Upper lobe of left lung (tissue), 4 donors: ENCODE measurements around the gene CABLES1.

Source experiments
- POLR2A ChIP-seq, 4 donors: fragments of 450-650 bp; IDR thresholded peaks; one replicate each; pipeline ENCODE4 v1.5.1; 2016 to 2017; ENCODE audit warnings: antibody characterized with exemption in 4 of 4, mild to moderate bottlenecking in 2 of 4
- POLR2AphosphoS5 ChIP-seq, 2 donors: sonication (generic); formaldehyde crosslinking; IDR thresholded peaks; one replicate each; pipeline ENCODE4 v1.5.1; 2017; ENCODE audit warnings: antibody characterized with exemption in 2 of 2
- TF ChIP-seq, protein P1 (sequence below), 6 experiments: fragments of 450-650 bp in 4 of 6; fragments of 200-600 bp in 2 of 6; sonication (generic) in 2 of 6; IDR thresholded peaks; one replicate each; pipeline ENCODE4 v1.5.1; 2016 to 2019; ENCODE audit warnings: antibody characterized with exemption in 6 of 6

DNA sequence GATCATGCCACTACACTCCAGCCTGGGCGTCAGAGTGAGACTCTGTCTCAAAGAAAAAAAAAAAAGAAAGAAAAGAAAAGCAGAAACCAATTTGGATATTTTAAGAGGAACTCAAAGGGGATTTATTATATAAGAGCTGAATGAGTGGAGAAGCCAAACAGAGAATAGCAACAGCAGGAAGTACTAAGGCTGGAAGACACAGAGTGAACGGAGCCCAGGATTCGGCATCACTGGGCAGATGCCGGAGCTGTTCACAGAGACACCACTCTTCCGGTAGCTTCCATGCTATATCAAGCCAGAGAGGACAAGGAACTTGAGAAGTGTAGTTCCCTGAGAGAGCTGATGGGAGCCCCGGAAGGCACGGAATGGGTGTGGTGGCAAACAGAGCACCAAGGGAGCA is 47.0 kb upstream of the CABLES1 start:
- TF ChIP-seq POLR2A (IDR thresholded peaks at IDR 0.05) (no peak), POLR2AphosphoS5 (IDR thresholded peaks at IDR 0.05) (no peak)
- TF ChIP-seq, protein P1, sequence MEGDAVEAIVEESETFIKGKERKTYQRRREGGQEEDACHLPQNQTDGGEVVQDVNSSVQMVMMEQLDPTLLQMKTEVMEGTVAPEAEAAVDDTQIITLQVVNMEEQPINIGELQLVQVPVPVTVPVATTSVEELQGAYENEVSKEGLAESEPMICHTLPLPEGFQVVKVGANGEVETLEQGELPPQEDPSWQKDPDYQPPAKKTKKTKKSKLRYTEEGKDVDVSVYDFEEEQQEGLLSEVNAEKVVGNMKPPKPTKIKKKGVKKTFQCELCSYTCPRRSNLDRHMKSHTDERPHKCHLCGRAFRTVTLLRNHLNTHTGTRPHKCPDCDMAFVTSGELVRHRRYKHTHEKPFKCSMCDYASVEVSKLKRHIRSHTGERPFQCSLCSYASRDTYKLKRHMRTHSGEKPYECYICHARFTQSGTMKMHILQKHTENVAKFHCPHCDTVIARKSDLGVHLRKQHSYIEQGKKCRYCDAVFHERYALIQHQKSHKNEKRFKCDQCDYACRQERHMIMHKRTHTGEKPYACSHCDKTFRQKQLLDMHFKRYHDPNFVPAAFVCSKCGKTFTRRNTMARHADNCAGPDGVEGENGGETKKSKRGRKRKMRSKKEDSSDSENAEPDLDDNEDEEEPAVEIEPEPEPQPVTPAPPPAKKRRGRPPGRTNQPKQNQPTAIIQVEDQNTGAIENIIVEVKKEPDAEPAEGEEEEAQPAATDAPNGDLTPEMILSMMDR (IDR thresholded peaks at IDR 0.05): no peak
